Right cardiac atrium (tissue), 5 donors: ENCODE measurements around the gene KAZN. TPM values are rescaled to one million over a fixed set of nuclear protein-coding genes. Genes with fewer than 3 reads are reported as not detected.

Experiments
- ATAC-seq, 2 donors: fragments of 200-7000 bp; cut with Tn5 transposase; one replicate each; pipeline versions ENCODE4 v1.8.0 to v1.9.1; 2020; ENCODE audit warnings: moderate library complexity in 2 of 2, mild to moderate bottlenecking in 1 of 2
- DNase-seq, 3 donors: peaks; one replicate each; pipeline ENCODE4 v3.0.0-alpha.2; 2020
- H3K27ac ChIP-seq: one replicate; pipeline ENCODE4 v1.5.1; 2013; ENCODE audit warnings: mild to moderate bottlenecking, low read length, control low read depth, moderate library complexity
- H3K27me3 ChIP-seq: one replicate; pipeline ENCODE4 v1.6.1; 2013; ENCODE audit not compliant: control insufficient read depth, insufficient read depth
- H3K4me1 ChIP-seq: one replicate; pipeline ENCODE4 v1.6.1; 2013; ENCODE audit warnings: low read length; ENCODE audit not compliant: control insufficient read depth, insufficient read depth
- H3K4me3 ChIP-seq: one replicate; pipeline ENCODE4 v1.5.1; 2013; ENCODE audit warnings: low read length, control low read depth
- H3K9me3 ChIP-seq: one replicate; pipeline ENCODE4 v1.6.1; 2013; ENCODE audit warnings: low read length; ENCODE audit not compliant: control insufficient read depth
- WGBS: extraction: QIAGEN DNeasy Blood & Tissue Kit; methylation state at CpG from one replicate; pipeline ENCODE4 v1.1.7; 2013; 5-methylcytosine and 5-hydroxymethylcytosine counted together
- intact Hi-C, 4 donors: fragments of 100-400 bp; cut with DNase I; formaldehyde crosslinking; loops; one replicate each; pipeline versions ENCODE4 v1.11.0 to v1.14.0; 2022 to 2023
- polyA plus RNA-seq: library from polyadenylated mRNA; stranded (reverse); fragments of 200-250 nt; gene quantifications from one replicate; pipeline ENCODE4 v1.2.3, GENCODE V29; 2013
- total RNA-seq, 4 donors: library from RNA; stranded (reverse); fragmentation: NEBNext Ultra II Directional; extraction: Animal tissue kit (Norgen Biotek cat#: 25700); gene quantifications; one replicate each; pipeline ENCODE4 v1.2.1, GENCODE V29; 2021
- donor health status: healthy with polysubstance abuse.
- donor health status: DM: no; HTN: yes; CAD: no.
- donor health status: DM: no; HTN: no; CAD: no.
- donor health status: DM: no; HTN: yes; CAD: no; lungs with severe emphysema.
- donor health status: DM: yes; HTN: yes; CAD: no.

Gene KAZN
- total and polyA plus RNA-seq, 5 donors = 3.7 to 14.9 (median 12.7) TPM

DNA sequence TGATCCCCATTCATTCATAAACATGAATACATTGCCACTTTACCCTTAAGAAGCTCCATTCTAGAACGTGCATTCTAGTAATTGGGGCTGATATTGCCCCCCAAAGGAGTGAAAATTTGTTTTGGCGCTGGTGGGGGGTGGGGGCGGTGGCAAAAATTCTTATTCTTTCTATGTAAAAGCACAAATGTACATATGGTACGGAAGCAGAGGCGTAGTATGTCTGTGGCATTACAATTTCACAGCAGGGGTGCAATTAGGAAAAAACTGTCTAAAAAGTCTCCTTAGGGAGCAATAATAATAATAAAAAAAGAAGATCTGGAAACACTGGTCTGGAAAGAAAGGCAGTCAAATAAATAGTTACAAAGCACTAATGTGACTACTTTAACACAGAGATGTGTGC lies 514.7 kb downstream of the KAZN start:
- H3K27ac ChIP-seq = no peak overlapping the region
- DNase-seq = no peak
- H3K9me3 ChIP-seq = no peaks in the 10 kb centered on the region
- H3K4me1 ChIP-seq = no peaks in the 10 kb centered on the region
- intact Hi-C loops = no loop called here
- WGBS = 90% methylated on average over 5 of the region's 5 CpGs
- no peak for ATAC-seq
- no peak overlapping the region for H3K4me3 ChIP-seq
- H3K27me3 ChIP-seq = no peaks in the 10 kb centered on the region

DNA sequence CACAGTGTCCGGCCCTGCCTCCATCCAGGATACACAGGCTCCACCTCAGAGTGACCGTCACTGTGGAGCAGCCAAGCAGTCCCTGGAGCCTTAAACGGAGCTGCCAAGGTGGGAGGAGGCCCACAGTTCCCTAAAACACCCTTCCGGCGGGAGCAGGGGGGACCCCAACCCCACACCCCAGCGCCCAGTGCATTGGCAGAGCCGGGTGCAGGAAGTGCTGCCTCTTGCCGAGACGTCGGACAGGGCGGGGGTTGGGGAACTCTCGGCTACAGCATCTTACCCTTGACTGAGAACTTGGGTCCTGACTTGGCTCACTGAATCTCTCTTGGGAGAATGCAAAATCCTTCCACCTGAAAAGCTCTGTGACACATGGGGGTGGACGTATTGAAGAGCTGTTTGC lies 516.4 kb downstream of the KAZN start:
- 91% methylated on average over 13 of the region's 13 CpGs for WGBS

DNA sequence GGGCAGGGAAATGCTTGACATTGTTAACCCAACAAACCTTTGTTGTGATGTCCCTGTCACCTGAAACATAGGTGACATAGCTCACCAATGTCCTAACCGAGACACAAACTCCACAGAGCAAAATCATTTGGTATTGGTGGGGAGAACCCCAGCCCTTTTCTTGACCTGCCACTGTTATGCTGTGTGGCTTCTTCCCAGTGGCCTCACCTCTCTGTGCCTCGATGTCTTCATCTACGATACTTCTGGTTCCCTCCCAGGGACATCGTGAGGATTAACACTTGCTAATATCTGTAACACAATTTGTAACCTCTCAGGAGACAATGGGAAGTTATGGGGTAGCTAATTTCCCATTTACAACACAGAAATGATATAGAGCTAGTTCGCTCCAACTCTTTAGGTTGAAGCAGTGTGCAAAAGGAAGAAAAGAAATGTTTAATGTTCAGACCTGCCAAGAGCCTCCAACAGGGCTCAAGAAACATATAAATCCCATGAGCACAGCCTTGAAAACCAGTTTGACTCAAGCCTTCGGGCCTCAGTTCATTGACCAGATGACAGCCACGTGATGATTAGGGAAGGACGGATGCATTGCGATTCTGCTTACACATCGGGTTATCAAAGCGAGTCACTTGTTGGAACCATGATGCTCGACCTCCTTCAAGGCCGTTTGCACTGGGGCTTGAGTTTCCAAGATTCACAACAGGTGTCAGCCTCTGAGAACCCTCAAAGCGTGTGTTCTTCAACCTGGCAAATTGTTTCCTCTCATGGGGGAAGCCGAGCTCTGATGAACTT lies 517.3 kb downstream of the KAZN start:
- ATAC-seq (no peak), DNase-seq (no peak)
- Histone ChIP-seq H3K27ac (no peak overlapping the region), H3K4me3 (no peak overlapping the region), H3K4me1 (no peaks in the 10 kb centered on the region), H3K27me3 (no peaks in the 10 kb centered on the region), H3K9me3 (no peaks in the 10 kb centered on the region)
- intact Hi-C loops = no loop called here
- 88% methylated on average over 15 of the region's 15 CpGs for WGBS

More for the DNA sequence above, 516.4 kb downstream of the KAZN start:
- Histone ChIP-seq H3K4me1 (no peaks in the 10 kb centered on the region), H3K27ac (no peak overlapping the region), H3K27me3 (no peaks in the 10 kb centered on the region), H3K4me3 (no peak overlapping the region), H3K9me3 (no peaks in the 10 kb centered on the region)
- DNase-seq (peak in 1 of 3 donors; percentile 32), ATAC-seq (peak in 1 of 2 donors; percentile 6)
- intact Hi-C loops = no loop called here

DNA sequence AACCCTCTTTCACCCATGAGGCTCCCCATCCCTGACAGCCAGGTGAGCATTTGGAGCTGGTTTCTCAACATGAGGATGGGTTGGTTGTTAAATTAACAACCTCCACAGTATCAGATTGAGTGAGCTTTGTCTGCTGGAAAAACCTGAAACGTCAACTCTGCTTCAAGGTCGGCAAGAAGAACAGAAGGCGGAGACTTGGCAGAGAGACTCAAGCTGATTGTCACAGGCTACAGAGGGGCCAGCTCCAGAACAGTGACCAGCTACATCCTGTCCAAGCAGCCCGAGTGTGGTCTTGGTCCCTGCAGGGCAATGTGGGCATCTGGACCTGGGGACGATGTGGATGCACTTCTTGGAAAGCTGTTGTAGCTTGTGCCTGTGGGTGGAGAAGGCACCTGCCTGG lies 518.5 kb downstream of the KAZN start:
- DNase-seq (no peak), ATAC-seq (no peak)
- H3K4me1 ChIP-seq = no peaks in the 10 kb centered on the region
- H3K27me3 ChIP-seq = no peaks in the 10 kb centered on the region
- H3K4me3 ChIP-seq = no peak overlapping the region
- H3K27ac ChIP-seq = no peak overlapping the region
- WGBS = 57% methylated on average over 5 of the region's 5 CpGs
- no peaks in the 10 kb centered on the region for H3K9me3 ChIP-seq
- intact Hi-C loops = no loop called here

DNA sequence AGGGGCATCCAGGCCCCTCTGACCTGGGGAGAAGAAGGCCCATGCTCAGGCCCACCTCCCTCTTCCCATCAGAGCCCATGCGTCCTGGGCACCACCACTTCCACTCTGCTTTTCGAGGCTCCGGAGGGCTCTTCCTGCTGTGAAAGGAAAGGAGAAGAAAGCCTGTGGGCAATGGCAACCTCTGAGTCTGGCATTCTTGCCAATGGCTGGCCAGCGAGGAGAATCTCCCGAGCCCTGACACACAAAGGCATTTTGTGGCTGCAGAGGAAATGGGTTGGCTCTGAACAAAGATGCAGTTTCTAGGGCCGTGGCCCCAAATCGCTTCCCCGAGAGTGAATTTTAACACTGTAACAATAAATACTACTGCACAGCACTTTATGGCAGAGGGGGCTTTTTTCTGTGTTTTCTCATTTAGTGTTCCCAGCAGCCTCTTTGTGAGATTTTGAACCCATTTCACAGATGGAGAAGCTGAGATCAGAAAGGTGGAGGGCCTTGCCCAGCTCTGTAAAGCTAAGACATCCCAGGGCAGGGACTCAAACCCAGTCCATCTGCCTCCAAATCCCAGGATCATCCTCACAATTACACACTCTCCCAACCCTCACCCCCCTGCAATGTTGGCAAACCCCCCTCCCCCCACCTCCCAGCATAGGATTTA lies 519.3 kb downstream of the KAZN start:
- no peak for ATAC-seq
- no peak overlapping the region for H3K27ac ChIP-seq
- no peak for DNase-seq
- no peaks in the 10 kb centered on the region for H3K4me1 ChIP-seq
- WGBS = 66% methylated on average over 8 of the region's 8 CpGs
- H3K4me3 ChIP-seq = no peak overlapping the region
- intact Hi-C loops = no loop called here
- no peaks in the 10 kb centered on the region for H3K9me3 ChIP-seq
- H3K27me3 ChIP-seq = no peaks in the 10 kb centered on the region

DNA sequence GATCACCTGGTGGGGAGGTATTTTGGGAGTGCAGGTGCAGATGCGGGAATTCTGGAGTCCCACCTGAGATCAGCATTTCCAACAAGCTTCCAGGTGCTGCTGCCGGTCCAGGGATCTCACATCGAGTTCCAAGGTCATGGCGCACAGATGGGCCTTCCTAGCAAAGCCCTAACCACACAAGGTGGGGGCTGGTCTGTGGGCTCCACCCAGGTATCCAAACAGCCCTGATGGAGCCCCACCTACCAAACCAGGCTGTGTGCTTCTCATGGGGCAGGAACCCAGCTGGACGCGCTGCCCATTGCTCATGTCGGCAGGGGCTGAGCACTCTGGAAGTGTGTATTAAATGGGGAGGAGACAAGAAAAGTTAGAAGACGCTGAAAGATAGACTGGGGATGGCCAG lies 520.1 kb downstream of the KAZN start:
- intact Hi-C loops = no loop called here
- Histone ChIP-seq H3K9me3 (no peaks in the 10 kb centered on the region), H3K27ac (no peak overlapping the region), H3K27me3 (no peaks in the 10 kb centered on the region), H3K4me1 (no peaks in the 10 kb centered on the region), H3K4me3 (no peak overlapping the region)
- WGBS = 90% methylated on average over 8 of the region's 8 CpGs
- no peak for DNase-seq
- no peak for ATAC-seq

DNA sequence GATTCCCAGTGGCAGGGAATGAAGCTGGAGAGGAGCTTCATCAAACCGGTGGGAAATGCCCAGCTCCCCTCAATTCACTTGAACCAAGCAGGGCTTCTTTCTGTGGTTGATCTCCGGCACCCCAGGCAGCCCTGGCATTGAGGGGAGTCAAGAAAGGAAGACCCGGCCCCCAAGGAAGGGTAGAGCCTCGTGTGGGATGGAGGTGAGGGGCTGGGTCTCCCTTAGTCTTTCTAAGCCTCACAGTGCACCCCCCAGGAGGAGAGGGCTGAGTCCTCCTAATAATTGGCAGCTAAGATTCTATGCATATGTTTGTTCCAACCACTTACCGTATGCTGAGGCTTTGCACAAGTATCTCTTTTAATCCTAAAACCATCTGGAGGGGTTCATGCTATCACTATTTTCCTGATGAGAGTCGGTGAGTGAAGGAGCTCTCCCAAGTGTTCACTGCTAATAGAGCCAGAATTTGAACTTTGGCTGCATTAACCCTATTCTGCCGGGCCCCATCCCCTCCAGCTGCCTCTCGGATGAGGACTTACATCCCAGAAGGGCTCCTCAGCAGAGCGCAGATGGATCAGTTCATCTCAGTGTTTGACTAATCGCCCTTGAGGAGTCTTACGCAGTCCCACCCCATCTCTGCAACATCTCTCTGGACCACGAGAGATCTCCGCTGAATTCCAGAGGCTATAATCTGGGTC lies 521.9 kb downstream of the KAZN start:
- intact Hi-C loops = loop anchor here in 1 of 4 donors (10.0 kb wide), 1 partner anchor 184 kb away; no protein-coding TSS in a partner anchor
- WGBS = 78% methylated on average over 13 of the region's 13 CpGs

DNA sequence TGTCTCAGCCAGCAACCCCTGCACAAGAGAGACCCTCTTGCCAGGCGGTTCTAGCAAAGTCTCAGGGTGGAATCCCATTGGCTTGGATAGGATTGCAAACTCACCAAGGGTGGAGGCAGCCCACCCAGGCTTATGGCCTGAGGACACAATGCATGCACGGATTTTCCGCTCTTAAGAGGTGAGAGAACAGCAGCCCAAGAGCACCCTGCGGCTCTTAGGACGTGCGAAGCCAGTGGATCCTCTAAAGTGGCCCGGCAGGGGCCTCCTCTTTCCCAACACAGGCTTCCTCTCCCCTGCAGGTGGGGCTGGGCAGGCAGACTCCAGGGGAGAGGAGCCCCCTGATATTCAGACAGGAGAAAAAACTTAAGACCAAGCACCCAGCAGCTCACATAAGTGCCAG lies 523.8 kb downstream of the KAZN start:
- intact Hi-C loops = loop anchor here in 1 of 4 donors (10.0 kb wide), 1 partner anchor 182 kb away; no protein-coding TSS in a partner anchor
- Histone ChIP-seq H3K4me3 (no peak overlapping the region), H3K4me1 (no peaks in the 10 kb centered on the region), H3K27ac (no peak overlapping the region), H3K9me3 (no peaks in the 10 kb centered on the region), H3K27me3 (no peaks in the 10 kb centered on the region)
- no peak for ATAC-seq
- 81% methylated on average over 7 of the region's 7 CpGs for WGBS
- DNase-seq = no peak

More for the DNA sequence above, 521.9 kb downstream of the KAZN start:
- Histone ChIP-seq H3K27ac (no peak overlapping the region), H3K9me3 (no peaks in the 10 kb centered on the region), H3K4me1 (no peaks in the 10 kb centered on the region), H3K27me3 (no peaks in the 10 kb centered on the region), H3K4me3 (no peak overlapping the region)
- no peak for ATAC-seq
- no peak for DNase-seq

DNA sequence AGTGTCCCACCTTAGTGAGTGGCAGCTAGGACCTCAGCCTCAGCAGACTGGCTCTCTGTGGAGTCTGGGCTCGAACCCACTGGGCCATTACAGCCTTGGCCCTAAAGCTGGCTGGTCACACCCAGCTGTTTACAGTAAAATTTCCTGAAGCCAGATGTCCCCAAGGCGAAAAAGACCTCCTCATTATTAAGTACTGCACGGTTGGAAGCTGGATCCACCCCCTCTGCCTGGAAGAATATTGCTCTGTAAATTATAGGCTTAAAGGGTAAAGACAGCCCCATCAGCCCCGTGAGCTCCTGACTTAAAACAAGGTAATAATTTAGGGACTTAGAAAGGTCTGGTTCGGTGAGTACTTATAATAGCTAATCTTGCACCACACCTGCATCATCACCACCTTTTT lies 524.8 kb downstream of the KAZN start:
- intact Hi-C loops = loop anchor here in 1 of 4 donors (10.0 kb wide), 1 partner anchor 182 kb away; no protein-coding TSS in a partner anchor
- no peak for DNase-seq

DNA sequence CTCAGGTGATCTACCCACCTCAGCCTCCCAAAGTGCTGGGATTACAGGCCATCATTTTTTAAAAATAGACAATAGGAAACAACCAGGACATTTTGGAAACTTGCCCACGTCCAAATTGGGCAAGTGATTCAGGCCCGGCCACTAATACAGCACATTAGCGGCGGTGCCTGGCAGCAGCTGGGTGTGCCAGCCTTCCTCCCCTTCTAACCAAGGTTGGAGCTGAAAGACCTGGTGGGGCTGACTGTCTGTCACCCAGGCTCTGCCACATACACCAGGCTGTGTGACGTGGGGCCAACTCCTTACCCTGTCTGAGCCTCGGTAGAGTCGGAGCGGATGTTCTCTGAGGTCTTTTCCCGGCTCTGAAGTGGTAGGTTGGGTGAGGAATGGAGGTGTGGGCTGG lies 525.4 kb downstream of the KAZN start:
- DNase-seq = no peak
- no peaks in the 10 kb centered on the region for H3K27me3 ChIP-seq
- H3K4me3 ChIP-seq = no peak overlapping the region
- no peaks in the 10 kb centered on the region for H3K9me3 ChIP-seq
- intact Hi-C loops = loop anchor here in 1 of 4 donors (10.0 kb wide), 1 partner anchor 181 kb away; no protein-coding TSS in a partner anchor
- no peak overlapping the region for H3K27ac ChIP-seq
- ATAC-seq = peak in 1 of 2 donors; percentile 29
- 74% methylated on average over 9 of the region's 9 CpGs for WGBS
- no peaks in the 10 kb centered on the region for H3K4me1 ChIP-seq

More for the DNA sequence above, 524.8 kb downstream of the KAZN start:
- 80% methylated on average over 5 of the region's 5 CpGs for WGBS
- no peak for ATAC-seq
- Histone ChIP-seq H3K27ac (no peak overlapping the region), H3K27me3 (no peaks in the 10 kb centered on the region), H3K4me1 (no peaks in the 10 kb centered on the region), H3K9me3 (no peaks in the 10 kb centered on the region), H3K4me3 (no peak overlapping the region)
